K562 (cell line): Measurements from ENCODE around the gene HNF4A. TPM values are rescaled to one million over a fixed set of nuclear protein-coding genes. Genes with fewer than 3 reads are reported as not detected.
A peak's percentile ranks its signal among the peaks of the same experiment; 100 is the strongest.

ENCODE experiments used
- ATF6 ChIP-seq: sonication (generic); formaldehyde crosslinking; IDR thresholded peaks from 2 replicates; pipeline ENCODE4 v1.4.0; 2020; ENCODE audit warnings: mild to moderate bottlenecking, missing genetic modification reagents
- ETV6 ChIP-seq, 3 experiments: fragments of 150-350 bp in 1 of 3; sonication (generic) in 1 of 3; formaldehyde crosslinking in 1 of 3; IDR thresholded peaks; 2 replicates each; pipeline versions ENCODE4 v1.6.1 to v1.8.0; 2014 to 2022; ENCODE audit warnings: borderline replicate concordance in 2 of 3, low read depth in 2 of 3, antibody characterized with exemption in 1 of 3, low read length in 1 of 3, mild to moderate bottlenecking in 1 of 3, missing genetic modification reagents in 1 of 3
- FIP1L1 ChIP-seq: fragments of 200-400 bp; formaldehyde crosslinking; IDR thresholded peaks from 2 replicates; pipeline ENCODE4 v1.6.1; 2018; ENCODE audit warnings: mild to moderate bottlenecking, low read depth, low read length; ENCODE audit not compliant: poor library complexity, severe bottlenecking
- HDAC1 ChIP-seq, 2 experiments: fragments of 450-650 bp; IDR thresholded peaks; 2 replicates each; pipeline ENCODE4 v1.6.1; 2016 to 2017; ENCODE audit warnings: inconsistent platforms in 1 of 2, mild to moderate bottlenecking in 1 of 2, moderate library complexity in 1 of 2
- KLF1 ChIP-seq: fragments of 450-650 bp; IDR thresholded peaks from 2 replicates; pipeline ENCODE4 v1.6.1; 2016; ENCODE audit warnings: missing genetic modification characterization, missing compliant biosample characterization
- NRF1 ChIP-seq, 2 experiments: fragments of 450-650 bp; IDR thresholded peaks in 1 of 2; conservative IDR thresholded peaks in 1 of 2; 2 replicates each; pipeline ENCODE4 v1.6.1; 2014; ENCODE audit warnings: mild to moderate bottlenecking in 2 of 2
- PKNOX1 ChIP-seq: fragments of 450-650 bp; IDR thresholded peaks from 2 replicates; pipeline ENCODE4 v1.6.1; 2016
- RAD51 ChIP-seq: fragments of 450-650 bp; IDR thresholded peaks from 2 replicates; pipeline ENCODE4 v1.7.1; 2016; ENCODE audit warnings: low read depth, mild to moderate bottlenecking, borderline replicate concordance
- RBM17 ChIP-seq: fragments of 200-400 bp; formaldehyde crosslinking; IDR thresholded peaks from 2 replicates; pipeline ENCODE4 v1.6.1; 2017; ENCODE audit warnings: low read depth, mild to moderate bottlenecking, low read length, borderline replicate concordance
- RCOR1 ChIP-seq, 2 experiments: IDR thresholded peaks; 2 replicates each; pipeline ENCODE4 v1.6.1; 2012; ENCODE audit warnings: low read depth in 2 of 2, low read length in 2 of 2, borderline replicate concordance in 1 of 2, improper control_type of control experiment in 1 of 2
- RNF2 ChIP-seq: sonication (generic); IDR thresholded peaks from 2 replicates; pipeline ENCODE4 v1.6.1; 2016
- STAT6 ChIP-seq: sonication (generic); formaldehyde crosslinking; IDR thresholded peaks from 2 replicates; pipeline ENCODE4 v1.8.1; 2023; ENCODE audit warnings: mild to moderate bottlenecking, missing genetic modification reagents
- TEAD1 ChIP-seq, 2 experiments: fragments of 450-650 bp in 1 of 2; sonication (generic) in 1 of 2; formaldehyde crosslinking; IDR thresholded peaks; 2 replicates each; pipeline versions ENCODE4 v1.4.0 to v1.8.0; 2020 to 2022; ENCODE audit warnings: mild to moderate bottlenecking in 2 of 2, missing genetic modification reagents in 1 of 2
- polyA plus RNA-seq, 8 experiments: library from polyadenylated mRNA; depleted of rRNA in 4 of 8; stranded (reverse) in 5 of 8; unstranded in 3 of 8; fragments of >200 nt; fragmentation: Nextera tagmentation in 2 of 8; fragmentation: Illumina TruSeq in 1 of 8; extraction: Ambion mirVana in 2 of 8; extraction: Trizol in 1 of 8; gene quantifications; 2 replicates each; pipeline versions ENCODE4 v1.2.1 to v1.2.3, GENCODE V29; 2011 to 2014; ENCODE audit warnings: inconsistent platforms in 1 of 8, missing spikeins in 1 of 8
- total RNA-seq, 7 experiments: library from RNA; depleted of rRNA in 6 of 7; stranded (reverse); fragments of >200 nt in 6 of 7; fragmentation: Illumina TruSeq in 2 of 7; extraction: Trizol in 2 of 7; gene quantifications; 2 replicates each; pipeline versions ENCODE4 v1.2.1 to v1.2.3, GENCODE V29; 2011 to 2021; ENCODE audit warnings: low replicate concordance in 1 of 7
- TF ChIP-seq, protein P1 (sequence below): fragments of 450-650 bp; formaldehyde crosslinking; conservative IDR thresholded peaks from 2 replicates; pipeline ENCODE4 v1.4.0; 2022; ENCODE audit warnings: mild to moderate bottlenecking, missing genetic modification characterization
- TF ChIP-seq, protein P2 (sequence below), 2 experiments: IDR thresholded peaks; 2 replicates each; pipeline ENCODE4 v1.6.1; 2012; ENCODE audit warnings: improper control_type of control experiment in 2 of 2, low read depth in 2 of 2, low read length in 2 of 2, borderline replicate concordance in 1 of 2

Gene HNF4A
- total and polyA plus RNA-seq, 9 of the 15 experiments (the other 6 are each of a cell fraction or from before 2014, with no cell fraction given), result 0.03 to 0.27 (median 0.08) TPM; not detected in 5

DNA sequence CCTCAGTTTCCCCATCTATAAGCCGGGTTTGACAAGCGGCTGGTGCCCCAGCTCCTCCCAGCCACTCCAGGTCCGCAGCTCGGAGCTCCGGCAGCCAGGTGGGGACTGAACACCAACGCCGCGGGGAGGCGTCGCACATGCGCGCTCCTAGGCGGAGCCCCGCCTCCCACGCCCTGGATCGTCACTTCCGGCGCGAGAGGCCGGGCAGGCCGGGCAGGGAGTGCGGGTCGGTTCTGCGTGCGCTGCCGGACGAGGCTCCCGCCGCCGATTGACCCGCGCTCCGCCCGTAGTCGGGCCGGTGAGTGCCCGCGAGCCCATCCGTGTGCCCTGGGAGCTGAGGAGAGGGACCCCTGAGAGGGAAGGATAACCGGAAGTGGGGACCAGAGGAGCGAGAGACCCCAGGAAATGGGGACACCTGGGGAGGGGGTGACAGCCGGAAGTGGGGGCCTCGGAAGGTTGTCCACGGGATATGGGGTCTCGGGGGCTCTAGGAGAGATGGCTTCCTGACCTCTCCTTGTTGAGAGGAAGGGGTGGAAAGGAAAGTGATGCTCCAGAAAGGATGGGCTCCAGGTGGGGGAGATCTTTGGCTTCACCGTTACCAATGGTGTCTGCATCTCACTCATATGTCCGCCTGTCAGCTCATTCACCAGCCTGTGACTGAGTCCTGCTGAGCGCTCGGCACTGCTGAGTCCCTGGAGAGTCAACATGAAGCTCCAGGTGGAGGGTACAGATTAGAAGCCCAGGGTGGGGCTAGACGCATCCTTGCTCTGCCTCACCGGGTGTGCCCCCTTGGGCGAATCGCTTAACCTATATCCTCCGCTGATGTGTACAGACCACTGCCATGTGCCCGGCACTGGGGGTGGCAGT is 120.4 kb downstream of the HNF4A start, which contains the start of gene TTPAL (continued):
- TF ChIP-seq ATF6 (CRISPR knock-in tag) (peak; percentile 88; the same call in 1 of the 2 replicates), RAD51 (no peak), TEAD1 (CRISPR knock-in tag; IDR thresholded peaks at IDR 0.05) (0 out of 4 replicates have a peak, but pooled peaks of 1 of the 2 experiments have one; percentile 5), HDAC1 (IDR thresholded peaks at IDR 0.05) (0 out of 4 replicates have a peak, but pooled peaks of 1 of the 2 experiments have one; percentile 61), PKNOX1 (peak; percentile 49), ETV6 (IDR thresholded peaks at IDR 0.05; ENCODE audit: borderline replicate concordance in 1 of 2, low read depth in 2 of 2, low read length in 1 of 2) (no peak), ETV6 (CRISPR knock-in tag; IDR thresholded peaks at IDR 0.05; ENCODE audit: borderline replicate concordance) (no peak), RCOR1 (IDR thresholded peaks at IDR 0.05; ENCODE audit: borderline replicate concordance in 1 of 2, low read depth in 2 of 2, low read length in 2 of 2) (peak in 1 of 2 experiments; percentile 36; a peak in 2 of 4 replicates), NRF1 (conservative IDR thresholded peaks at IDR 0.05 in 1 of 2, IDR thresholded peaks at IDR 0.05 in 1 of 2) (peak; percentile 91 to 93), FIP1L1 (no peak), RNF2 (0 out of 2 replicates have a peak, but pooled peaks have one; percentile 44), STAT6 (CRISPR knock-in tag) (no peak), RBM17 (no peak), KLF1 (tag) (peak; percentile 90)
- TF ChIP-seq, protein P1, sequence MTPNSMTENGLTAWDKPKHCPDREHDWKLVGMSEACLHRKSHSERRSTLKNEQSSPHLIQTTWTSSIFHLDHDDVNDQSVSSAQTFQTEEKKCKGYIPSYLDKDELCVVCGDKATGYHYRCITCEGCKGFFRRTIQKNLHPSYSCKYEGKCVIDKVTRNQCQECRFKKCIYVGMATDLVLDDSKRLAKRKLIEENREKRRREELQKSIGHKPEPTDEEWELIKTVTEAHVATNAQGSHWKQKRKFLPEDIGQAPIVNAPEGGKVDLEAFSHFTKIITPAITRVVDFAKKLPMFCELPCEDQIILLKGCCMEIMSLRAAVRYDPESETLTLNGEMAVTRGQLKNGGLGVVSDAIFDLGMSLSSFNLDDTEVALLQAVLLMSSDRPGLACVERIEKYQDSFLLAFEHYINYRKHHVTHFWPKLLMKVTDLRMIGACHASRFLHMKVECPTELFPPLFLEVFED, result peak; percentile 78
- TF ChIP-seq, protein P2, sequence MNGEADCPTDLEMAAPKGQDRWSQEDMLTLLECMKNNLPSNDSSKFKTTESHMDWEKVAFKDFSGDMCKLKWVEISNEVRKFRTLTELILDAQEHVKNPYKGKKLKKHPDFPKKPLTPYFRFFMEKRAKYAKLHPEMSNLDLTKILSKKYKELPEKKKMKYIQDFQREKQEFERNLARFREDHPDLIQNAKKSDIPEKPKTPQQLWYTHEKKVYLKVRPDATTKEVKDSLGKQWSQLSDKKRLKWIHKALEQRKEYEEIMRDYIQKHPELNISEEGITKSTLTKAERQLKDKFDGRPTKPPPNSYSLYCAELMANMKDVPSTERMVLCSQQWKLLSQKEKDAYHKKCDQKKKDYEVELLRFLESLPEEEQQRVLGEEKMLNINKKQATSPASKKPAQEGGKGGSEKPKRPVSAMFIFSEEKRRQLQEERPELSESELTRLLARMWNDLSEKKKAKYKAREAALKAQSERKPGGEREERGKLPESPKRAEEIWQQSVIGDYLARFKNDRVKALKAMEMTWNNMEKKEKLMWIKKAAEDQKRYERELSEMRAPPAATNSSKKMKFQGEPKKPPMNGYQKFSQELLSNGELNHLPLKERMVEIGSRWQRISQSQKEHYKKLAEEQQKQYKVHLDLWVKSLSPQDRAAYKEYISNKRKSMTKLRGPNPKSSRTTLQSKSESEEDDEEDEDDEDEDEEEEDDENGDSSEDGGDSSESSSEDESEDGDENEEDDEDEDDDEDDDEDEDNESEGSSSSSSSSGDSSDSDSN (IDR thresholded peaks at IDR 0.05; ENCODE audit: borderline replicate concordance in 1 of 2, low read depth in 2 of 2, low read length in 2 of 2), result 0 out of 4 replicates have a peak, but pooled peaks have one; percentile 19 to 38
